B cell (primary cell): ENCODE results near the gene UBR3.

Source experiments
- CTCF ChIP-seq: fragments of 200-600 bp; IDR thresholded peaks from one replicate; pipeline ENCODE4 v1.8.0; 2022; ENCODE audit warnings: antibody characterized with exemption, mild to moderate bottlenecking
- EZH2 ChIP-seq: IDR thresholded peaks from 2 replicates; pipeline ENCODE4 v1.6.1; 2012; ENCODE audit warnings: borderline replicate concordance, low read depth, mild to moderate bottlenecking, moderate library complexity, low read length; ENCODE audit not compliant: insufficient read depth, poor library complexity, severe bottlenecking

- TF ChIP-seq CTCF (no peak), EZH2 (no peak)
Measured at GRCh38 chr2:170013802-170014551, 186.7 kb downstream of the UBR3 start.
